Activated CD8-positive, alpha-beta memory T cell treated with anti-CD3 and anti-CD28 coated beads, Interleukin-2, amount 50 U/mL, for 24 hours (primary cell): ENCODE data around the gene GLUL.

Source experiments
- DNase-seq: peaks from one replicate; pipeline ENCODE4 v3.0.0-alpha.2; 2020; ENCODE audit errors: extremely low read depth

The GLUL gene

DNA sequence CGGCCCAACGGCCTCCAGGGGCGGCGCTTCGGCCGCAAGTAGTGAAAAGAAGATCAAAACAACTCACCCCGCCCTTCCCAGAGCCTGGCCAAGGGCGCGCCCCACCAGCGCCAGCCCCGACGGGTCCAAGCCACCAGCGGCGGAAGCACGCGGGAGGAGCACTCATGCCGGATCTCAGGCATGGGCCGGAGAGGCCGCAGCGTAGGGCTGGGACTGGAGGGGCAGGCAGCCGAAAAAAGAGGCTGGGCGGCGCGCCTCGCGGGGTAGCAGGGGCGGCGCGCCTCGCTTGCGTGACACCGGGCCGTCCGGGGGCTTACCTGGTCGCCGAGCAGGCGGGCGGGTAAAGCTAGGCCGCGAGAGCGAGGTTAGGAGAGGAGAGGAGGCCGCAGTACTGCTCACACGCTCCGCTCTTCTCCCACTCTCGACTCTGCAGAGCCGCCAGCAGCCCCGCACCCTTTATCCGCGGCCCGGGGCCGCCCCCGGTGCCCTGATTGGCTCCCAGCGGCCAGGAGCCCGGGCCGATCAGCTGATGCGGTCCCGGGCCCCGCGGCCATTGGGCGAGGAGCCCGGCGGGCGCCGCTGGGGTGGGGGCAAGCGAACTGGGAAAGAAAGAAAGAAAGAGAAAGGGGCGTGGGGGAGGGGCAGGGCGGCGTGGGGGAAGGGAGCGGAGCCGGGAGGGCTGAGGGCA is at the start of gene GLUL:
Gene GLUL, minus strand, starts transcription at position 429 of the 688 bp plus-strand sequence. CDS start 3,053 bp downstream, outside the sequence.
- no peak for DNase-seq

- no peak for DNase-seq
Observed at GRCh38 chr1:182438326-182438725, 46.7 kb upstream of the GLUL start.

- no peak for DNase-seq
Observed at GRCh38 chr1:182433580-182433979, 42.0 kb upstream of the GLUL start.

DNA sequence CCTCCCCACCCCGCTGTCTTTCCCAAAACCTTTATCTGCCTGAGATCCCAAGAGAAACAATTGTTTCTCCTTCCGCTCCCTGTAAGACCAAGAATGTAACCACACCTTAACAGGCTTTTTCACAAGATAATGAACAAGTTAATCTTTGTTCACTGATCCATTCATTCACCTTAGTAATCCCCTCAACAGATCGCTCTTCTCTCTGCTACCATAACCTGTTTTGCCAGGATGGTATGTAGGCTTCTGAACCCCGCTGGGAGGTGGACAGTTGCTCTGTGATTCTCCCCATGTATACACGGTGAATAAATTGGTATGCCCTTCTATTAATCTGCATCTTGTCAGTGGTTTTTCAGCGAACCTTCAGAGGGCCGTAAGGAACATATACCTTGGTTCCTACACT is 39.7 kb upstream of the GLUL start:
- DNase-seq = no peak

GRCh38 chr1:182430263-182431068 is 38.9 kb upstream of the GLUL start:
- DNase-seq = no peak

GRCh38 chr1:182428043-182428442 is 36.5 kb upstream of the GLUL start:
- no peak for DNase-seq

DNA sequence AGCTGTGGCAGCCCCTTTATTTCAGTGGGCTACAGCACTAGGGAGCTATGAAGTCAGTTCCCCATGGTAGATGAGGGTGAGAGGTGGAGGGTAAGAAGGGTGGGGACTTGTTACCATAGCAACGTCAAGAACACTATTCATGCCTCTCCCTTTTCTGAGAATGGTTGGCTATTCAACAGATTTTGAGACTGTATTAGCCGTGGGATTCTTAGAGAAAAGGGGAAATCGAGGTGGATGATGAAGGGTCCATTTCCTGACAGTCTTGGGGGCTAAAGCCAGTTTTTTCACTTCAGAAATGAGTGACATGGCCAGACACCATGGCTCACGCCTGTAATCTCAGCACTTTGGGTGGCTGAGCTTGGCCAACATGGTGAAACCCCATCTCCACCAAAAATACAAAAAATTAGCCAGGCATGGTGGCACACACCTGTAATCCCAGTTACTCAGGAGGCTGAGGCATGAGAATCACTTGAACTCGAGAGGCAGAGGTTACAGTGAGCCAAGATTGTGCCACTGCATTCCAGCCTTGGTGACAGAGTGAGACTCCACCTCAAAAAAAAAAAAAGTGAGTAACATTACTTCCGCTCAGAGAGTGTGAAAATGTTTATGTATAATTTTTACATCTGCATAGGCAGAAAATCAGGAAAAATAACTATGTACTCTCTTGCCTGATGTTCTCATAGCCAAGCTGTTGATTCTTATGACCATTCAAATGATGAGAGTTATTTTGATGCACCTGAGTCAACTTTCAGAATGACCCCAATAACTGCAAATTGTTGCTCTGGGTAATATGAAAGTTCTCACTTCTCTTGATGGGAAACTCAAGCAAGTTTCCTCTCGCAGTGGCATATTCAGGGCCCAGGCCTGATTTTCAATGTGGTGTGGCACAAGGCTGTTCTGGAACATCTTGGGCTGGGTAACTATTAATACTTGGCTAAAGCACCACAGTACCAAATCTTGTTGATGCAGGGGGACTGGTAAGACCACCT is 35.1 kb upstream of the GLUL start:
- no peak for DNase-seq

DNA sequence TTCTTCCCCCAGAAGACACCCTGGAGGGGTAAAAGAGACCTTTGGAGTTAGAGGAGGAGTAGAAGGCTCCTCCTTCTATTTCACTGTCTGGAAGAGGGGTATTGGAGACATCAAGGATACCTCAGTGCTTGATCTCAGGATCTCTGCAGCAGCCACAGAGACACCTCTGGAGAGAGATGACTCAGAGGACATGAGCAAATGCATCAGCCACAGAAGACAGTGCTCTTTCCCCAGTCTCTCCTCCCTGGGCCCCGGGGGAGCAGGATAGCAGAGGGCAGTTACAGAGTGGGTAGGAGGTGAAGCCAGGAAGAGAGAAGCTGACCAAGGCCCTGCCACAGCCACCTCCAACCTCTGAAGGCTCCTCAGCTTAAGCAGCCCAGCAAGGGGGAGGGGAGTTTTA is 24.2 kb upstream of the GLUL start:
- DNase-seq = no peak

DNA sequence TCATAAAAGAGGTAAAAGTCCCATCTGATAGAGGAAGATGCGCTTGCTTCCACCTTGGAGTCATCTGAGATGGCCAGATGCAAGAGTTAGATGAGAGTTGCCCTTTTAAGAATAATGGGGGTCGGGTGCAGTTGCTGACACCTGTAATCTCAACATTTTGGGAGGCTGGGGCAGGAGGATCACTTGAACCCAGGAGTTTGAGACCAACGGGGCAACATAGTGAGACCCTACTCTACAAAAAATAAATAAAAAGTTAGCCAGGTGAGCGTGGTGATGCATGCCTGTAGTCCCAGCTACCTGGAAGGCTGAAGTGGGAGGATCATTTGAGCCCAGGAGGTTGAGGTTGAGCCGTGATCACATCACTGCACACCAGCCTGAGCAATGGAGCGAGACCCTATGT is 22.4 kb upstream of the GLUL start:
- DNase-seq = no peak

GRCh38 chr1:182413486-182413885 is 21.9 kb upstream of the GLUL start:
- DNase-seq = no peak

DNA sequence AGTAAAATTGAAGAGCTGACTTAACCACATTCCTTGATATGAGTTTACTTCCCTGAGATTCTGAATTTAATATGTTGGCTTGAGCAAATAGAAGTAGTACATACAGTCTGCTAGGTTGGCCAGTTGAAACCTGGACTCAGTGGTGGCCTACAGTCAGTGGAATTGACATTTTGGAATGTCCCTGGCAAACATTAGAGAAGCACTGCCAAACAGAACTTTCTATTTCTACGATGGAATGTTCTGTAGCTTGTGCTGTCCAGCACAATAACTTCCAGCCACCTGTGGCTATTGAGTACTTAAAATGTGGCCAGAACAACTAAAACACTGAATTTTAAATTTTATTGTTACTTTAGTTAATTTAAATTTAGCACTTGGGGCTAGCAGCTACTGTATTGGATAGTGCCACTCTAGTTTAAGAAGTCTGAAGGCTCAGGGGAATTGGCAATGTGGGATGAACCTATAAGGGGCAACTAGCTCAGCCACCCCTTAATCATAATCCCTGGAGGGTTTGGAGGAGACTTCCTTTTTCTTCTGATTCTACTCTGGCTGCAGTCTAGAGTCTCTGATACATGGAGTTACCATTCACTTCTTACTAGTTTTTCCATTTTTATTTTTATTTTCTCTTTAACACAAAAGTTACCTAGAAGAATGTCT is 19.2 kb upstream of the GLUL start:
- no peak for DNase-seq

DNA sequence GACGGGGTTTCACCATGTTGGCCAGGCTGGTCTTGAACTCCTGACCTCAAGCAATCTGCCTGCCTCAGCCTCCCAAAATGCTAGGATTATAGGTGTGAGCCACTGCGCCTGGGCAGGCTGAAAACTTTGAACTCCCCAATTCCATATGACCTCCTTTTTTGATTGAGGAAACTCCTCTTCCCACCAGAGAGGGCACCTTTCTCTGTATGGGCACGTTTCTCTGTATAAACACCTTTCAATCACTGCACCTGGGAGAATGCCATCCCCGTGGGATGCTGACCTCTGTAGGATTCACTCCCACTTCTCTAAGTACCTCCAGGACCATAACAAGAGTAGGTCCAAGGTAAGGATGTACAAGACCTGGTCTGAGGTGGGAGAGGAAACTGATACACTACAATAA is 18.5 kb upstream of the GLUL start:
- DNase-seq = no peak

- no peak for DNase-seq
Observed at GRCh38 chr1:182408435-182409075, 17.0 kb upstream of the GLUL start.

GRCh38 chr1:182407724-182408123 is 16.1 kb upstream of the GLUL start:
- no peak for DNase-seq

DNA sequence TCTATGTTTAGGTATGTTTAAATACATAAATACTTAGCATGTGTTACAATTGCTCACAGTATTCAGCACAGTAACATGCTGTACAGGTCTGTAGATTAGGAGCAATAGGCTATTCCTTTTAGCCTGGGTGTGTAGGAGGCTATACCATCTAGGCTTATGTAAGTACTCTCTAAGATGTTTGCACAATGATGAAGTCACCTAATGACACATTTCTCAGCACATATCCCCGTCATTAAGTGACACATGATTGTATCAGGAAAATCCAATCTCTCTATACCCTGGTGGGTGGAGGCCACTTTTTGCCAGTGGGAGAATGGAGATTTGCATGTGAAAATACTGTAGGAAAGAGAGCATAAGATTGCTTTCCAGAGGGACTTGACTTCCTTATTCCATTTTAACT is 14.4 kb upstream of the GLUL start:
- no peak for DNase-seq

DNA sequence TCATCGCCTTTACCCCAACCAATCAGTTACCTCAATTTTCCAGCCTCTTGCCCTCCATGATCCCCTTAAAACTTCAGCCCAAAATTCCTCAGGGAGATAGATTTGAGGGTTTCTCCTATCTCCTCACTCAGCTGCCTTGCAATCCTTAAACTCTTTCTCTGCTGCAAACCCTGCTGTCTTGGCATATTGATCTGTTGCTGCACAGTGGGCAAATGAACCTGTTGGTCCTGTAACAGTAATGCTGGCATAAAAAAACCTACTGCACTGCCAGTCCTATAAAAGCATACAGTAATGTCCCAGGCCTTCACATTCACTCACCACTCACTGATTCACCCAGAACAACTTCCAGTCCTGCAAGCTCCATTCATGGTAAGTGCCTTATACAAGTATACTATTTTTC is 14.0 kb upstream of the GLUL start:
- no peak for DNase-seq

DNA sequence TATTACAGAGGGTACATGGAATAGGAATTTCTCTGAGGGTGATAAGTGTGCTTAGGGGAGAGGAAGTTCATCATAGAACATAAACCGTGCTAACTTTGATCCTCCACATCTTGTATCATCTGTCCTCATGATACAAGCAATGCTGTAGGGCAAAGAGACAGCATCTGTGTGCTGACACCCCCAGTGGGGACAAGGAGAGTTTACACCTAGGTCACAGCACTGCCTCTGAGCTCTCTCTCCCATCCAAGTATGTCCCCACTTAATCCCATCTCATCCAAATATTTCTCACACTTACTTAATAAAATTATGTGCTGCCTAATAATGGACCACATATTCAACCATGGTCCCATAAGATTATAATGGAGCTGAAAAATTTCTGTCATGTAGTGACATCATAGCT is 13.2 kb upstream of the GLUL start:
- no peak for DNase-seq

- DNase-seq = no peak
Observed at GRCh38 chr1:182400567-182400966, 9.0 kb upstream of the GLUL start, which contains the start of gene TEDDM1. Gene TEDDM1 (minus strand): TSS chr1:182400667. CDS start chr1:182400485, 182 bp downstream.

- no peak for DNase-seq
Observed at GRCh38 chr1:182397653-182398393, 6.2 kb upstream of the GLUL start.

DNA sequence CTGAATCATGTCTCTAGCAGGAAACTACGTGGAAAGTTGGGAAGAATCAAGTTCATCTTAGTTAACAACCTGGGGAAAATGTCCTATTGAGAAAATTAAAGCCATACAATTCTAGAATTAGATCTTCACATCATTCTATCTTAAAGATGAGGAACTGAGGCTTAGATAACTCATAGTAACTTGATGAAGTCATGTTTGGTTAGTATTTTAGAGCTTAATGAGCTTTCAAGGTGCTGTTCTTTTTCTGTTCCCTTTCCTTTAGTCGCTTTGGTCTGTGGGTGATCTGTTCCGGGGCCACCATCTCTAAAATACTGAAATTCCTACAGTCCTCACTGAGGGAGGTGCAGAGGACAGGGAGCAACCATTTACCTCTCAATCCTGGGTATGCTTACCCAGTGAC is 4.3 kb upstream of the GLUL start:
- no peak for DNase-seq
